ENCODE data around the gene MGAT3.

Gene MGAT3

DNA sequence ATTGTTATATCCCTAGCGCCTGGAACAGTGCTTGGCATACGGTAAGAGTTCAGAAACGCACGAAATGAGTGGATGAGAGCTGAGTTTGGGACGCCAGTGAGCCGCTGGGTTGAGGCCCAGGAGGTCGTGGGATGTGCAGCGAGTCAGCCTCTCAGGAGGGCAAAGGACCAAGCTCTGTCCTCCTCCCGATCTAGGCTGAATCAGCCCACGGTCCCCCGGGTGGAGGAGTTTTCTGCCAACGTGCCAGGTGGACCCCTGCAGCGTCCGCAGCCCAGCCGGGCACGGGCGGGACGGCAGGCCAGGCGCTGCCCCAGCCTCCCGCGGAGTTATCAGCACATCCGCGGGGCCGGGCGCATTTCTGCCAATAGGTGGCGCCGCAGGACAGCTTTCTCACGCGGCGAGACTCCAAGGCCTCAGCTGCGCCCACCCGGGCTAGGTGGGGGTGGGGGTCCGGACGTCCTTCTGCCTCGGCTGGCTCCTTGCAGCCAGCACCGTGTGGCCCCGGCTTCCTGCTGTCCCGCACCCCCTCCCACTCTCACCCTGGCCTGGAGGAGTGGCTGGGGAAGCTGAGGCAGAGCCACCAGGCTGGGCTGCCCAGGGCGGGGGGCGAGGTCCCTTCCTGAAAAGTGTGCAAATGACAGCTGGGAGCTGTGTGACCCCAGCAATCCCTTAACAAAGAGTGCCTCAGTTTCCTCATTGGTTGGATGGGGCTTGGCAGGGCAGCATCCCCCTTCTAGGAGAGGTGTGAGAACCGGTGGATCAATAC lies 78.0 kb downstream of the MGAT3 start:
- DNase-seq: peak; percentile 61

DNA sequence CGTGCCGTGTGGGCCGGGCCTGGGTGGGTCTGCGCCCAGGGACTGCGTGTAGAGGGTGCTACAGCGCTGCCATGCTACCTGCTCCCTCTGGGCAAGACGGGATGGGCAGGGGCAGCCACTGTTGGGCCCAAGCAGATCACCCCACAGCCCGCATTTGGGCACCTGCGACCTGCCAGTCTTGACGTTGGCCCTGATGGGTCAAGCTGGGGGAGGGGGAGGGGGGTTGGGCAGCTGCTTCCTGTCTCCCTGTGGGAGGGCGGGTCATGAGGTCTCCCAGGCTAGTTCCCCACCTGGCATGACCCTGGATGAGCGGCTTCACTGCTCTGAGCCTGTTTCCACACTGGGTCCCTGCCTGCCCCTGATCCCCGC lies 78.5 kb downstream of the MGAT3 start:
- no peak for DNase-seq

DNA sequence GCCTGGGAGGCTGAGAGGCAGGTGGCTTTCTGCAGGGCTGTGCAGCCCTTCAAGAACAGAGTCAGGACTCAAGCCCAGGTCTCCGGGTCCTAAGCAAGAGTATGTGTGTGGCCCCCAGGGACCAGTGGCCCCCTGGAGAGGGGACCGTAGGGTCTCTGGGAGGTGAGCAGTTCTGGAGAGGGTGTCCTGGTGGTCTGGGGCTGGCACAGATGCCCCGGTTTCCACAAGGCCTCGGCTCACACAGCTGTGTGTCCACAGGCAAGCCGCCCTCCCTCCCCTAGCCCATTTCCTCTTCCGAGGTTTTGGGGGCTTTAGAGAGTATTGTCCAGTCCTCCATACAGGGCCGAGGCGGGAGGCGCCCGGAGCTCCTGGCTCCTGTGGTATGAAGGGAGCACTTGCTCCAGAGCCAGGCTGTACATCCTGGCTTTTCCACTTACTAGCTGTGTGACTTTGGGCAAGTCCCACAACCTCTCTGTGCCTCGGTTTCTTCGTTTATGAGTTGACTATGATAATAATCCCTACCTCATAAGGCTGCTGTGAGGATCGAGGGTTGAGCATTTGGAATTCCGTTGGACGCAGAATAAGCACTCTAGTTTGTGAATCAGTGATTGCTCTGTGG lies 79.1 kb downstream of the MGAT3 start:
- DNase-seq: no peak

DNA sequence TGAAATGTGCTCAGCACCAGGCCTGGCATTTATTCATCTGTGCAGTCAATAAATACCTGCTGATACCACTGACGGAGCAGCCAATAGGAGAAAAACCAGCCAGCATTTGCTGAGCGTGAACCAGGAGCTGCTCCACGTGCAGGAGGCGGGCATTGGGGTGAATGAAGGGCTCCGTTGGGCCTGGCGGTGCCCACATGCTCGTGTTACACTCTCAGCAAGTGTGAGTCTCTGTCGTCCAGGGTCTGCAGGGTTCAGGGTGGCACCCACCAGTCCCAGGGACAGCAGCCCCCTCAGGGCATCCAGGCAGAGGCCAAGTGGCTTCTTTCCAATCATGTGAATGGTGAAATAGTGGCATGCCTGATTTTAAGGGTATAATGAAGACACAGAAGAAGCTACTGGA lies 79.9 kb downstream of the MGAT3 start:
- DNase-seq: no peak

DNA sequence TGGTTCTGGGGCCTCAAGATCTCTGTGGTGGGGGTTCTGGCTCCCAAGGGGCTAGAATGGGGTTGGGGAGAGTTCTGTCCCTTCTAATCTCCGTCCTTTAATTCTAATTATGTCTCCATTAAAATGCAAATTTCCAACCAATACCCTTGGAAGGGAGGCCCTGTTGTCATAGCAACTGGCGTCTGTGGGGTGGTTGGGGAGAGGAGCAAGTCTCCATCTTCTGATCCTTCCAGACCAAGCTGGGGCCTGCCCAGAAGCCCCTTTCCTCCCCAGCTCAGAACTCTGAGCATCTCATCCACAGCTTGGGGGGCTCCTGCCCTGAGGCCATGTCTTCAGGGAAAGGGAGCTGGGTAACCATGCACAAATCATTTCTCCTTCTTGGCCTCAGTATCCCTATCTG lies 81.2 kb downstream of the MGAT3 start:
- no peak for DNase-seq
